ENCODE data around the gene RPUSD4. TPM values are rescaled to one million over a fixed set of nuclear protein-coding genes. Genes with fewer than 3 reads are reported as not detected.

The RPUSD4 gene
- total and polyA plus RNA-seq, 9 of the 15 experiments (the other 6 are each of a cell fraction or from before 2014, with no cell fraction given) = 27.4 to 56.2 (median 44.6) TPM

DNA sequence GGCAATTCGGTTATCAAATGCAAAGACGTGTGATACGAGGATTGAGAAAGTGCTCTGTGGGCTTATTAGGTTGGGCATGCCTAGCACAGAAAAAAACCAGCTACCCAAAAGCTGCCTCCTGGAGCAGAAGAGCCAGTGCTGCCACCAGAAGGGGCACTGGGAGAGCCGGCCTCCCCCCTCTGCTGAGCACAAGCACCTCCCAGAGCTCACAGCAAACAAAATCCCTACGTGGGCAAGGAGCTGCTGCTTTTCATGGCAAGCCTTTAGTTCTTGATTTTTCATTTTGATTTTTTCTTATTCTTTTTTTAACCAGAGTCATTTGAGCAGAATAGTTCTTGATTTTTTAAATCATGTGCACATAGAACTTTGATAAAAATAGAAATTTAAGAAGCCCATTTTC lies 12.8 kb downstream of the RPUSD4 start (continued):
- TF ChIP-seq, protein P1, sequence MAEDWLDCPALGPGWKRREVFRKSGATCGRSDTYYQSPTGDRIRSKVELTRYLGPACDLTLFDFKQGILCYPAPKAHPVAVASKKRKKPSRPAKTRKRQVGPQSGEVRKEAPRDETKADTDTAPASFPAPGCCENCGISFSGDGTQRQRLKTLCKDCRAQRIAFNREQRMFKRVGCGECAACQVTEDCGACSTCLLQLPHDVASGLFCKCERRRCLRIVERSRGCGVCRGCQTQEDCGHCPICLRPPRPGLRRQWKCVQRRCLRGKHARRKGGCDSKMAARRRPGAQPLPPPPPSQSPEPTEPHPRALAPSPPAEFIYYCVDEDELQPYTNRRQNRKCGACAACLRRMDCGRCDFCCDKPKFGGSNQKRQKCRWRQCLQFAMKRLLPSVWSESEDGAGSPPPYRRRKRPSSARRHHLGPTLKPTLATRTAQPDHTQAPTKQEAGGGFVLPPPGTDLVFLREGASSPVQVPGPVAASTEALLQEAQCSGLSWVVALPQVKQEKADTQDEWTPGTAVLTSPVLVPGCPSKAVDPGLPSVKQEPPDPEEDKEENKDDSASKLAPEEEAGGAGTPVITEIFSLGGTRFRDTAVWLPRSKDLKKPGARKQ (CRISPR knock-in tag; IDR thresholded peaks at IDR 0.05) = no peak
- TF ChIP-seq POLR3A (IDR thresholded peaks at IDR 0.05; ENCODE audit: borderline replicate concordance, extremely low read depth, insufficient read depth, insufficient read length) (no peak), ERF (CRISPR knock-in tag; IDR thresholded peaks at IDR 0.05) (no peak), HDAC6 (IDR thresholded peaks at IDR 0.05; ENCODE audit: low read depth, low read length) (no peak)
- TF ChIP-seq, protein P2, sequence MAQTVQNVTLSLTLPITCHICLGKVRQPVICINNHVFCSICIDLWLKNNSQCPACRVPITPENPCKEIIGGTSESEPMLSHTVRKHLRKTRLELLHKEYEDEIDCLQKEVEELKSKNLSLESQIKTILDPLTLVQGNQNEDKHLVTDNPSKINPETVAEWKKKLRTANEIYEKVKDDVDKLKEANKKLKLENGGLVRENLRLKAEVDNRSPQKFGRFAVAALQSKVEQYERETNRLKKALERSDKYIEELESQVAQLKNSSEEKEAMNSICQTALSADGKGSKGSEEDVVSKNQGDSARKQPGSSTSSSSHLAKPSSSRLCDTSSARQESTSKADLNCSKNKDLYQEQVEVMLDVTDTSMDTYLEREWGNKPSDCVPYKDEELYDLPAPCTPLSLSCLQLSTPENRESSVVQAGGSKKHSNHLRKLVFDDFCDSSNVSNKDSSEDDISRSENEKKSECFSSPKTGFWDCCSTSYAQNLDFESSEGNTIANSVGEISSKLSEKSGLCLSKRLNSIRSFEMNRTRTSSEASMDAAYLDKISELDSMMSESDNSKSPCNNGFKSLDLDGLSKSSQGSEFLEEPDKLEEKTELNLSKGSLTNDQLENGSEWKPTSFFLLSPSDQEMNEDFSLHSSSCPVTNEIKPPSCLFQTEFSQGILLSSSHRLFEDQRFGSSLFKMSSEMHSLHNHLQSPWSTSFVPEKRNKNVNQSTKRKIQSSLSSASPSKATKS (CRISPR knock-in tag; IDR thresholded peaks at IDR 0.05) = no peak
- TF ChIP-seq, protein P3, sequence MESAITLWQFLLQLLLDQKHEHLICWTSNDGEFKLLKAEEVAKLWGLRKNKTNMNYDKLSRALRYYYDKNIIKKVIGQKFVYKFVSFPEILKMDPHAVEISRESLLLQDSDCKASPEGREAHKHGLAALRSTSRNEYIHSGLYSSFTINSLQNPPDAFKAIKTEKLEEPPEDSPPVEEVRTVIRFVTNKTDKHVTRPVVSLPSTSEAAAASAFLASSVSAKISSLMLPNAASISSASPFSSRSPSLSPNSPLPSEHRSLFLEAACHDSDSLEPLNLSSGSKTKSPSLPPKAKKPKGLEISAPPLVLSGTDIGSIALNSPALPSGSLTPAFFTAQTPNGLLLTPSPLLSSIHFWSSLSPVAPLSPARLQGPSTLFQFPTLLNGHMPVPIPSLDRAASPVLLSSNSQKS (CRISPR knock-in tag; IDR thresholded peaks at IDR 0.05) = no peak

Data from K562 (cell line).